ENCODE results near the gene KIFBP.
"Not testable (repeated sequence)": the region's sequence is repeated elsewhere in the genome, so short reads cannot be mapped to it uniquely, and the experiment has no call there.

GRCh38 chr10:69012778-69013177, 24.2 kb downstream of the KIFBP start:
- not testable (repeated sequence) for TF ChIP-seq POLR2A, CTCF (IDR thresholded peaks at IDR 0.05)

Measured in breast epithelium (tissue), 3 donors.